Measurements from ENCODE around the gene NOM1. TPM values are rescaled to one million over a fixed set of nuclear protein-coding genes. Genes with fewer than 3 reads are reported as not detected.

NOM1 gene
- total RNA-seq, 2 experiments from 2014 or later: 33.4 to 35.6 TPM

GRCh38 chr7:156975620-156976019, 26.1 kb downstream of the NOM1 start:
- CTCF ChIA-PET: interaction anchor here (0.7 kb wide), 1 partner anchor 11 kb away, joined by 3 read pairs; no protein-coding TSS in a partner anchor
- POLR2A ChIA-PET: no interaction called here

DNA sequence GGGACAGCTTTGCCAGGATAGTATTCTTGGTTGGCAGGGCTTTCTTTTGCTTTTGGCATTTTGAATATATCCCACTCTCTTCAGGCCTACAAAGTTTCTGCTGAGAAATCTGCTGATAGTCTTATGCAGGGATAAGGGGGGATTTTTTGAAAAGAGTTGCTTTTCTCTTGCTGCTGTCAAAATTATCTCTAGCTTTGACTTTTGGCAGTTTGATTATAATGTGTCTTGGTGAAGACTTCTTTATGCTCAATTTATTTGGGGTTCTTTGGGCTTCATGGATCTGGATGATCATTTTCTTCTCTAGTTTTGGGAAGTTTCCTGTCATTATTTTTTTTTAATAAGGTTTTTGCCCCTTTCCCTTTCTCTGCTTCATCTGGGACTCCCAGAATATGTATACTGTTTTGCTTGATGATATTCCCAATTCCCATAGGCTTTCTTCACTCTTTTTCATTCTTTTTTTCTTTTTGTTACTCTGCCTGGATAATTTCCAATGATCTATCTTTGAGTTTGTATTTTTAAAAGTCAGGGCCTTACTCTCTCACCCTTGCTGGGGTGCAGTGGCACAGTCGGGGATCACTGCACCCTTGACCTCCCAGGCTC, 29.6 kb downstream of the NOM1 start:
- CTCF ChIA-PET: no interaction called here
- POLR2A ChIA-PET: no interaction called here

- ChIA-PET CTCF (no interaction called here), POLR2A (no interaction called here)
Observed at GRCh38 chr7:156979711-156980110, 30.2 kb downstream of the NOM1 start.

DNA sequence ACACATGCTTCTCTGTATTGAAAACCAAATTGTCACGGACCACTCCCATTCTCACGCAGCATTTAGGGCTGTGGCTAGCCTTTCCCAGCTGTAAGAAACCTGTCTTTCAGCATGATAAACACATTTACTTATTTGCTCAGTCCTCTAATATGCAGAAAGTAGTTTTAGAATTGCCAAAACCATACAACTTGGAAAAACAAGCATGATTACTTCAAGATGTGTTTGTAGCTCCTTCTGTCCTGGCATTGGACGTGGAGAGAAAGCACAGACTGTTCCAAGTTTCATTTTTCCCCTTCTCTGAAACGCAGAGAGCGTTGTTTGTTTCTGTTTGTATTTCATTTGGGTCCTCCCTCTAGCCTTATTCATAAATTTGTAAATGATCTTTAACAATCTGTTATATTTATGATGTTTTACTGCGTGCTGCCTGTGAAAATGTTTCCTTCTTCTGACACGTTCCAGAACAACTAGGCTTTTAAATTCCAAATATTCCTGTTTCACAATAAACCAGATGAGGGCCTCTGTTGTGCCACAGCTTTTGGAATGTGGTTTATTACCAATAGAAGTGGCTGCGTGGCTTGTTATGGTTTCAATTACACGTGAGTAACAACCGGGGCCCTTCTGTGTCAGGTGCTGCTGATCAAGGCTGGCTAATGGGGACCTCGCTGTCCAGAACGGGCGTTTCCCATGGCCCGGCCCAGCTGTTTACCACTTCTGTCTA, 34.8 kb downstream of the NOM1 start:
- ChIA-PET POLR2A (no interaction called here), CTCF (no interaction called here)

DNA sequence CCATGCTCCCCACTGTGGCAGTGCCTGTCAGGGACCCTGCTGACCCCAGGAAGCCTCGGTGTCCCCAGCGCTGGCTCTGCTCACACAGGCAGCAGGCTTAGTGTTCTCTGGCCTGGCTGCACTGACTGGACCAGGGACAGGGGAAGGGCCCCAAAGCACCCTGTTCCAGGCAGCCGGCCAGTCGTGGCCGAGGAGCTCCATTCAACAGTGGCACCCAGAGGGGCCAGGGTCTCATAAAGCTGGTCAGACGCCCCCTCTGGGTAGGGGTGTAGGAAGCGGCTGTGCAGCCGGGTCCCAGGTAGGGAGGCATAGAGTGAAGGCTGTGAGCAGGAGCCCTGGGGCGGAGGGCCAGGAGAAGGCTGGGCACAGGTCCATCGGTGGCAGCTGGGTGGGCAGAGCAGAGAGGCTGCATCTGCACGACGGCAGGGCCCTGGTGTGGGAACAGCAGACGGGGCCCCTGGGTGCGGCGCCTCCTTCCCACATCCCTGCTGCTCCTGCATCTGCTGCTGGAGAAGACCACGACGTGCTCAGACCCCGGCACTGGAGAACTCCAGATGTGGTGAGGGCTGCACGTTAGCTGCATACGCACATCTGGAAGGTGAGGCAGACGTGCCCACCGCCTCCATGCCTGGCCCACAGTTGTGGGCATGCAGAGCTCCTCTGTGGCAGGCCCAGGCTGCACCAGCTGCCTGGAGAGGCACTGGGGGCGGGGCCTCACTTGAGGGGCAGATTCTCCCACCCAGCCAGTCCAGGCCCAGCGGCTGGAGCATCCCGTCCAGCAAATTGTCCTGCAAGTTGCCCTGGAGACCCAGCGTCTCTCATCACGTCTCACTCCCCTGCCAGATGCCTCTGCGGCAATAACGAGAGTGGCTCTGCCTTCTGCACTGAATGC, 35.8 kb downstream of the NOM1 start:
- ChIA-PET POLR2A (no interaction called here), CTCF (no interaction called here)

DNA sequence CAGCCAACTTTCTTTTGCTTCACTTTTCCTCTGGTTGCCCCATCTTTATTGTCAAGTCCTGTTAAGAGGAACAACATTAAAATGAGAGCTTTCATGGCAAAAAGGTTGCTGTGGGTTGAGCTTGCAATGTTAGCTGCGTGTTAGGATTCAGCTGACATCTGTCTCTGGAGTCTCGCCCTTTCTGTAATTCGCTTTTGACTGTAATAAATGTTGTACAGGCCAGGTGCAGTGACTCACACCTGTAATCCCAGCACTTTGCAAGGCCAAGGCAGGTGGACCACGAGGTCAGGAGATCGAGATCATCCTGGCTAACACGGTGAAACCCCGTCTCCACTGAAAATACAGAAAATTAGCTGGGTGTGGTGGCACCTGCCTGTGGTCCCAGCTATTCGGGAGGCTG, 36.9 kb downstream of the NOM1 start:
- ChIA-PET POLR2A (no interaction called here), CTCF (interaction anchor here (0.6 kb wide), 1 partner anchor 10 kb away, joined by 3 read pairs; no protein-coding TSS in a partner anchor)

DNA sequence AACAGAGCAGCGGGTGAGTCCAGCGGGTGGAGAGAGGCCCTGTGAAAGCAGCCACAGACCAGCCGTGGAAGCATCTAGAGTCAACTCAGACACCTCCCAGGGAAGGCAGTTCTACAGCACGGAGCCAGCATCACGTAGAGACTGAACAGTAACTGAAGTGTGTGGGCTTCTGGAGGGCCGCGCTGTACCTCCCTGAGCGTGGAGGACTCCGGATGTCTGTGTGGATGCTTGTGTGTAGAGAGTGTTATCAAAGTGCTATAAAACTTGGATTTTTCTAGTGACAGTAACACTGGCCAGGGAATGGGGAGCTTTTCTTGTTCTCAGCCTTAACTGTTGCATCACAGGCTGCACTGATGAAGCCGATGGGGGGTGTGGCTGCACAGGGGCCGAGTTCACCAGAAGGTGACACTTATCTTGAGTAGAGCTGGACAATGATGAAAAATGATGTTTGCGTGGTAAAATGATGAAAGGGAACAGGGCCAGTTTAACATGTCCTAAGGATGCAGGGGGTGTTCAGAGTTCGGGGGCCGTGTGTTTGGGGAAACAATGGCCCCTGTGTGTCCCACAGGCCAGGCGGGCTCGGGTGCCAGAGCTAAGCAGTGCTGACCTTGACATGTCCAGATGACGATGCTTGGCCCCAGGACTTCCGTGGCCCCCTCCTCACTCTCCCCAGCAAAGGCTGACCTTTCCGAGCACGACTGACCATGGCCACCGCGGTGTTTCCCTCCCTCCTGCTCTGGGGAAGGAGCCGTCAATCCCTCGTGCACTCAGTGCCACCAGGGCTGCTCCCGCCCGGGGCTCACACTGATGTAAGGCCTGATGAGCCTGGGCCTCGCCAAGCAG, 39.1 kb downstream of the NOM1 start:
- POLR2A ChIA-PET: no interaction called here
- CTCF ChIA-PET: no interaction called here

DNA sequence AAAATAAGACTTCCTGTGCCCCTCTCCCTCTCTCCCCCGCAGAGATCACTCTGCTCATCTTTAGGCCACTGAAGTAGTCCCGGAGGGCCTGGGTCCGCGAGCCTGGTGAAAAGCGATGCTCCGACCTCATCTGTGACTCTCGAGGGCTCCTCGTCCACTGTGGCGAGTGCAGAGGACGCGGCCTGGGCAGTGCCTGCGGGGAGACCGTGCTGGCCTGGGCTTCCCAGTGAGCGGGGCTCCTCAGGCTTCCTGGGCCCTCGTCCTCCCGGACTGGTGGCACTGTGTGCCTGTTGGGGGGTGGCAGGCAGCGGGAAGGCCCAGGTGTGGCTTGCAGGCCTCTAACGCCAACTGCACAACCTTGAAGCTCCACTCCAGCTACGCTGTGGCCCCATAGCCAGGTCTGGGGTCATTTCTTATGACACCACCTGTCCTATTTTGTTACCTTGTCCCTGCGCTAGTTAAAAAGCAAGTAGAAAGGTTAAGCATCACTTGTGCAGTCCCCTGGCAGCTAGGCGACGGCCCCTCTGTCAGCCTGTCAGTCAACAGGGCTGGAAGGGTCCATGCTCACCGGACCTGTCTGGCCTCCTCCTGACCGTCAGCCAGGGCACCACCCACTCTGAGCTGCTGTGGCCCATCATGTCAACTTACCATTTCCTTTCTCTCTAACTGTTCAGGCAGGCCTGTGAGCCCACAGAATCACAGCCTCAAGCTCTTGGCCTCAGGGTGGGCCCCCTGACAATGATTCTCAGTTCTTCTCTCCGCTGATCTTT, 40.4 kb downstream of the NOM1 start:
- ChIA-PET CTCF (no interaction called here), POLR2A (no interaction called here)

- ChIA-PET CTCF (no interaction called here), POLR2A (no interaction called here)
Observed at GRCh38 chr7:156993021-156993924, 43.8 kb downstream of the NOM1 start.

DNA sequence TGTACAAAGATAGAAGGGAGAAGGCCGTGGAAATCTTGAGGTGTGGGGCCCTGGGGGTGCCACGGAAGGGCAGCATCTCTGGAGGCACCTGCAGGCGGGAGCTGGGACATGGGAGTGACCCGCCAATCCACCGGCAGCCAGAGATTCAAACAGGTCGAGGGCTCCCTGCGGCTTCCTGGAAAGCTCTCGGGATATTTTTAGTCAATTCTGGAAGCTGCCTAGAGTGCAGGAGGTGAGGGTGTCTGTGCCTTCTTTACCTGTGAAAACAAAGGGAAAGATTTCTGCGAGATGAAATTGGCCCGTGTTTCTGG, 44.4 kb downstream of the NOM1 start:
- CTCF ChIA-PET: no interaction called here

DNA sequence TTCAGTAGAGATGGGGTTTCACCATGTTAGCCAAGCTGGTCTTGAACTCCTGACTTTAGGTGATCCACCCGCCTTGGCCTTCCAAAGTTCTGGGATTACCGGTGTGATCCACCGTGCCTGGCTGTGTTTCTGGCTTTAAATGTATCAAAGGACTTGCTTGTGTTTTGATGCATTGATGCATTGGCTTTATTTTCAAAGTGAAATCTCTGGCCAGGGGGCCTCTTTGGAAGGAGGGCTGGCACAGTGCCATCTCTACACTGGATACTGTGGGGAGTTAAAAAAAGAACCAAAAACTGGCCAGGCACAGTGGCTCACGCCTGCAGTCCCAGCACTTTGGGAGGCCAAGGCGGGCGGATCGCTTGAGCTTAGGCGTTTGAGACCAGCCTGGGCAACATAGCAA, 44.9 kb downstream of the NOM1 start:
- CTCF ChIA-PET: no interaction called here
- POLR2A ChIA-PET: no interaction called here

More for the DNA sequence above, 44.4 kb downstream of the NOM1 start:
- POLR2A ChIA-PET: no interaction called here

DNA sequence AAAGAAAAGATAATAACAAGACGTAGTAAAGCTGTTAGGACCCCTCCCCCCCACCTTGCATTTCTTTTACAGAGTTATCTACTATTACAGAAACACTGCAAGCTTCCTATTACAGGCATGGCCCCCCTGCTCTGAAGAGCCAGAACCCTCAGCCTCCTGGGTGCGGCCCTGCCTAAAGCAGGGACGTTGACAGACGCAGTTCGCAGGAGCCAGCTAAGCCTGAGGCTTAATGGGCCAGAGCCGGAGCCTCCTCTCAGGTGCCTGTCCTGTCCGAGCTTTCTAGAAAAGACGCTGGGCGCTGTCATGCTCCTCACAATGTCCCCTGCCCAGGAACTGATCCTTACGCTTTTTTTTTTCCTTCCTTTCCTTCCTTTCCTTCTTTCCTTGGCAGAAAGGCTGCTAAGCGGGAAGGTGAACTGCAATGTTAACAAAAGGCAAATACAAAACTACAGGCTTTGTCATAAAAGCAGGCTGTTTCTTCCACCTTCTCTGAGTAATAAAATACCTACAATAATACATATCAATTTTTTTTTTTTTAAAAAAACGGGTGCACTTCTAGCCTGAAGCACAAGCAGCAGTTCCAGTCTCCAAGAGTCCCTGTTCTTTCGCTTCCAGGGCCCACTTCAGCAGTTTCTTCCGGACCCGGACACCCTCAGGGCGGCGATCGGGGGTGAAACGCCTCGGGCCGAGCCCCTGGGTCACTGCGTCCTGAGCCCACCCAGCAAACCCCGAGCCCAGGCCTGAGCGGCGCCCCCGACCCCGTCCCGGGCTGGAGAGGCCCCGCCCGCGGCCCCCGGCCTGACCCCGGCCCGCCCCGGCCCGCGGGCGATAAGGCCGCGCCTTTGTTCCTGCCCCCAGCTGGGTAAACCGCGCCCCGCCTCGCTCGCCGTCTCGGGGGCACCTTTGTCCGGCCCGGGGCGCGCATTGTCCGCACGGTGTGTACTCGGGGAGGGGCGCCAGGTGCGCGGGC, 49.8 kb downstream of the NOM1 start:
- ChIA-PET POLR2A (no interaction called here), CTCF (no interaction called here)

DNA sequence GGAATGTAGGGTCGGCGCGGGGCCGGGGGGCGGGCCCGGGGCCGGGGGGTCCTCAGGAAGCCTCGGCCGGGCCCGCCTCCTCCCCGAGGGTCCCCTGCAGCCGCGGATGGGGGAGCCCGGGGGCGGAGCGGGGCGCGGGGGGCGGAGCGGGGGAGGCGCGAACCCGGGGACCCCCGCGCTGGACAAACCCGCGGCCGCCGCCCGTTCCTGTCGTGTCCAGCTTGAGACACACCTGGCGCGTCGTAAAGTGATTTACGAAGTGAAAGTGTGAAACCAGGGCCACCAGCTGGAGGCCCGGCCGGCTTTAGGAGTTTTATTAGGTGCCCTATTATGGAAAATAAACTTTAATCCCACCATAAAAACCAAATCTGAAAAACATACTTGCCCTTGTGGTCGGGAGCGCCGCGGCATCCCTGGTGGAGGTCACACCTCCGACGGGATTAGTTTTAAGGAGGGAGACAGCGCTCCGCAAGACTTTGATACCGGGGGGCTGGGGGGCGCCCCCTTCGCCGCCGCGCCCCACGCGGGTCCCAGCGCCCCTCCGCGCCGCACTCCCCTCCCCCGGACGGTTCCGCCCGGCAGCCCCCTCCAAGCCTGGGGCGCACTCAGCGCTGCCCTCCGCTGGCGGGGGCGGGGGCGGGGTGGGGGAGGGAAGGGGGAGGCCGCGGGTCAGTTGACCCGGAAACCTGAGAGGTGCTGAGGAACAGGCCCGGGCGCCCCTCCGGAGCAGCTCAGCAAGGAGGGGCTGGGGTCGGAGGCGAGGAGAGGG, 50.6 kb downstream of the NOM1 start:
- ChIA-PET POLR2A (no interaction called here), CTCF (no interaction called here)

GRCh38 chr7:157000741-157001653, 51.5 kb downstream of the NOM1 start:
- POLR2A ChIA-PET: no interaction called here
- CTCF ChIA-PET: no interaction called here

- ChIA-PET CTCF (interaction anchor here (0.6 kb wide), 1 partner anchor 79 kb away, joined by 3 read pairs; no protein-coding TSS in a partner anchor), POLR2A (no interaction called here)
Observed at GRCh38 chr7:157001920-157002818, 52.7 kb downstream of the NOM1 start.
